ENCODE results near the gene CDKN2D.
A peak's percentile ranks its signal among the peaks of the same experiment; 100 is the strongest.
"Not testable (repeated sequence)": the region's sequence is repeated elsewhere in the genome, so short reads cannot be mapped to it uniquely, and the experiment has no call there.

Gene CDKN2D

GRCh38 chr19:10551698-10552301 is 17.0 kb downstream of the CDKN2D start:
- peak; percentile 22 to 46 for DNase-seq

GRCh38 chr19:10551006-10551405 is 17.8 kb downstream of the CDKN2D start:
- DNase-seq = not testable (repeated sequence)

- DNase-seq = no peak
Observed at GRCh38 chr19:10550336-10550735, 18.4 kb downstream of the CDKN2D start.

- no peak for DNase-seq
Observed at GRCh38 chr19:10549733-10550132, 19.0 kb downstream of the CDKN2D start.

GRCh38 chr19:10548746-10549276 is 20.0 kb downstream of the CDKN2D start:
- no peak for DNase-seq

GRCh38 chr19:10546817-10547216 is 22.0 kb downstream of the CDKN2D start:
- no peak for DNase-seq

GRCh38 chr19:10544753-10545251 is 24.0 kb downstream of the CDKN2D start:
- no peak for DNase-seq

GRCh38 chr19:10544242-10544752 is 24.5 kb downstream of the CDKN2D start:
- DNase-seq = peak in 1 of 2 donors; percentile 27

GRCh38 chr19:10543420-10544241 is 25.1 kb downstream of the CDKN2D start, which contains the start of gene ATG4D:
Gene ATG4D, plus strand, starts transcription at chr19:10543904. Its CDS starts 187 bp downstream, at chr19:10544091.
- peak; percentile 71 to 73 for DNase-seq

- DNase-seq = no peak
Observed at GRCh38 chr19:10543059-10543419, 25.7 kb downstream of the CDKN2D start.

- DNase-seq = peak in 1 of 2 donors; percentile 16
Observed at GRCh38 chr19:10539016-10539415, 29.8 kb downstream of the CDKN2D start.

- DNase-seq = peak in 1 of 2 donors; percentile 28
Observed at GRCh38 chr19:10538204-10538983, 30.4 kb downstream of the CDKN2D start.

- no peak for DNase-seq
Observed at GRCh38 chr19:10537668-10538067, 31.1 kb downstream of the CDKN2D start.

GRCh38 chr19:10535613-10536012 is 33.2 kb downstream of the CDKN2D start:
- DNase-seq = no peak

GRCh38 chr19:10533646-10534386 is 35.0 kb downstream of the CDKN2D start:
- no peak for DNase-seq

GRCh38 chr19:10532457-10532856 is 36.3 kb downstream of the CDKN2D start:
- no peak for DNase-seq

GRCh38 chr19:10526887-10527286 is 41.9 kb downstream of the CDKN2D start:
- DNase-seq = not testable (repeated sequence)

GRCh38 chr19:10525636-10526035 is 43.1 kb downstream of the CDKN2D start:
- DNase-seq = no peak

GRCh38 chr19:10523135-10523636 is 45.6 kb downstream of the CDKN2D start:
- no peak for DNase-seq

GRCh38 chr19:10521461-10522171 is 47.2 kb downstream of the CDKN2D start:
- no peak for DNase-seq

Measured in inflammatory macrophage (primary cell).